Hepatocyte (in vitro differentiated cells): Measurements from ENCODE around the gene RNPS1.
A peak's percentile ranks its signal among the peaks of the same experiment; 100 is the strongest.

Source experiments
- CTCF ChIP-seq: fragments of 200-600 bp; sonication (generic); IDR thresholded peaks from 2 replicates; pipeline ENCODE4 v1.5.1; 2016; ENCODE audit warnings: antibody characterized with exemption, mild to moderate bottlenecking; ENCODE audit not compliant: poor library complexity
- EZH2 ChIP-seq: fragments of 200-600 bp; sonication (generic); IDR thresholded peaks from 2 replicates; pipeline ENCODE4 v1.6.1; 2016; ENCODE audit warnings: antibody characterized with exemption, mild to moderate bottlenecking, borderline replicate concordance

GRCh38 chr16:2205104-2205966 lies 62.6 kb downstream of the RNPS1 start, which contains the start of gene MLST8:
- TF ChIP-seq CTCF, result peak; percentile 15
- no peak for TF ChIP-seq EZH2
